IMR-90 (cell line): ENCODE measurements around the gene TRPC1. TPM values are rescaled to one million over a fixed set of nuclear protein-coding genes. Genes with fewer than 3 reads are reported as not detected.

Source experiments
- ATAC-seq: fragments of 200-7000 bp; cut with Tn5 transposase; 2 replicates; pipeline ENCODE4 v1.9.1; 2020; ENCODE audit warnings: low read depth, mild to moderate bottlenecking, moderate library complexity
- BruUV-seq: library from RNA; stranded (reverse); fragments of 400-500 nt; replicated peaks from 2 replicates; lab custom pipeline; 2021; lab: Mats Ljungman, UMichigan
- CTCF ChIA-PET: fragments of 300-600 bp; formaldehyde crosslinking; extraction: SDS; loops from one replicate; lab custom pipeline; 2021; ENCODE audit warnings: antibody characterized with exemption; lab: Yijun Ruan, JAX
- POLR2A ChIA-PET: fragments of 300-600 bp; sonication (Branson Sonifier 250); formaldehyde crosslinking; loops from one replicate; lab custom pipeline; 2022; ENCODE audit warnings: antibody characterized with exemption; ENCODE audit not compliant: unreplicated experiment; lab: Charles Lee
- DNase-seq: peaks from one replicate; pipeline ENCODE4 v3.0.0; 2013
- H2AFZ ChIP-seq: replicated peaks from 2 replicates; pipeline ENCODE3; 2013; ENCODE audit warnings: low read length, mild to moderate bottlenecking; ENCODE audit not compliant: poor library complexity
- H2AK5ac ChIP-seq: 2 replicates; pipeline ENCODE4 v1.6.1; 2013; ENCODE audit warnings: low read depth, low read length, inconsistent platforms
- H2AK9ac ChIP-seq: replicated peaks from 2 replicates; pipeline ENCODE3; 2013; ENCODE audit warnings: mild to moderate bottlenecking, low read depth, low read length, moderate library complexity; ENCODE audit not compliant: poor library complexity
- H2BK120ac ChIP-seq: 2 replicates; pipeline ENCODE4 v1.6.1; 2013; ENCODE audit warnings: low read depth, low read length, inconsistent platforms
- H2BK15ac ChIP-seq: 3 replicates; pipeline ENCODE4 v1.6.1; 2013; ENCODE audit warnings: low read depth, low read length, inconsistent platforms
- H2BK20ac ChIP-seq: 2 replicates; pipeline ENCODE4 v1.6.1; 2013; ENCODE audit warnings: low read depth, mild to moderate bottlenecking, inconsistent platforms, low read length, moderate library complexity
- H2BK5ac ChIP-seq: 2 replicates; pipeline ENCODE4 v1.6.1; 2013; ENCODE audit warnings: mild to moderate bottlenecking, low read depth, low read length, inconsistent platforms; ENCODE audit not compliant: poor library complexity, severe bottlenecking
- H3K14ac ChIP-seq: replicated peaks from 2 replicates; pipeline ENCODE4 v1.6.1; 2013; ENCODE audit warnings: low read depth, low read length, inconsistent platforms
- H3K18ac ChIP-seq: 2 replicates; pipeline ENCODE4 v1.6.1; 2013; ENCODE audit warnings: low read depth, low read length, control low read depth
- H3K23ac ChIP-seq: 2 replicates; pipeline ENCODE4 v1.6.1; 2013; ENCODE audit warnings: low read depth, low read length, inconsistent platforms
- H3K27ac ChIP-seq: 2 replicates; pipeline ENCODE4 v1.5.1; 2013; ENCODE audit warnings: mild to moderate bottlenecking, control low read depth, low read length; ENCODE audit not compliant: insufficient read depth
- H3K27me3 ChIP-seq: 2 replicates; pipeline ENCODE4 v1.6.1; 2013; ENCODE audit warnings: low read length; ENCODE audit not compliant: control insufficient read depth, insufficient read depth
- H3K36me3 ChIP-seq: 2 replicates; pipeline ENCODE4 v1.6.1; 2013; ENCODE audit warnings: low read length, mixed read lengths; ENCODE audit not compliant: control insufficient read depth, insufficient read depth
- H3K4ac ChIP-seq: 2 replicates; pipeline ENCODE4 v1.6.1; 2013; ENCODE audit warnings: low read depth, low read length, inconsistent platforms
- H3K4me1 ChIP-seq: 2 replicates; pipeline ENCODE4 v1.6.1; 2013; ENCODE audit warnings: low read length, mixed read lengths; ENCODE audit not compliant: control insufficient read depth, insufficient read depth
- H3K4me2 ChIP-seq: 2 replicates; pipeline ENCODE4 v1.6.1; 2013; ENCODE audit warnings: low read depth, mild to moderate bottlenecking, control low read depth, low read length, moderate library complexity
- H3K4me3 ChIP-seq: 2 replicates; pipeline ENCODE4 v1.5.1; 2013; ENCODE audit warnings: low read depth, mild to moderate bottlenecking, control low read depth, low read length, moderate library complexity; ENCODE audit not compliant: insufficient read depth
- H3K56ac ChIP-seq: 2 replicates; pipeline ENCODE4 v1.6.1; 2013; ENCODE audit warnings: low read length, inconsistent platforms; ENCODE audit not compliant: insufficient read depth; ENCODE audit errors: extremely low read depth
- H3K79me1 ChIP-seq, 2 experiments: 2 replicates each; pipeline ENCODE4 v1.6.1; 2013; ENCODE audit warnings: low read length in 2 of 2, inconsistent platforms in 1 of 2, low read depth in 1 of 2
- H3K9ac ChIP-seq: 2 replicates; pipeline ENCODE4 v1.6.1; 2013; ENCODE audit warnings: low read depth, low read length, control low read depth
- H3K9me1 ChIP-seq: 2 replicates; pipeline ENCODE4 v1.6.1; 2013; ENCODE audit warnings: low read length, inconsistent platforms; ENCODE audit not compliant: insufficient read depth
- H3K9me3 ChIP-seq: 2 replicates; pipeline ENCODE4 v1.6.1; 2013; ENCODE audit warnings: low read length; ENCODE audit not compliant: control insufficient read depth, insufficient read depth
- H4K20me1 ChIP-seq: 2 replicates; pipeline ENCODE4 v1.6.1; 2013; ENCODE audit warnings: low read length, inconsistent platforms; ENCODE audit not compliant: insufficient read depth
- H4K5ac ChIP-seq: 2 replicates; pipeline ENCODE4 v1.6.1; 2013; ENCODE audit warnings: mild to moderate bottlenecking, low read depth, low read length, control low read depth
- H4K8ac ChIP-seq, 2 experiments: 2 replicates each; pipeline ENCODE4 v1.6.1; 2013; ENCODE audit warnings: low read depth in 2 of 2, low read length in 2 of 2, control low read depth in 1 of 2, inconsistent platforms in 1 of 2
- H4K91ac ChIP-seq: 2 replicates; pipeline ENCODE4 v1.6.1; 2013; ENCODE audit warnings: low read depth, low read length, inconsistent platforms; ENCODE audit not compliant: insufficient read depth
- BHLHE40 ChIP-seq: fragments of 150-350 bp; IDR thresholded peaks from 2 replicates; pipeline ENCODE4 v1.6.1; 2016; ENCODE audit warnings: mild to moderate bottlenecking, low read depth, low read length
- CEBPB ChIP-seq: IDR thresholded peaks from 2 replicates; pipeline ENCODE4 v1.6.1; 2012; ENCODE audit warnings: low read depth, low read length, improper control_type of control experiment
- CHD1 ChIP-seq: IDR thresholded peaks from 2 replicates; pipeline ENCODE4 v1.6.1; 2012; ENCODE audit warnings: low read depth, low read length, improper control_type of control experiment
- ELK1 ChIP-seq: fragments of 150-350 bp; IDR thresholded peaks from 2 replicates; pipeline ENCODE4 v1.6.1; 2016; ENCODE audit warnings: low read depth, mild to moderate bottlenecking, low read length, moderate library complexity, borderline replicate concordance
- MAFK ChIP-seq: IDR thresholded peaks from 2 replicates; pipeline ENCODE4 v1.6.1; 2012; ENCODE audit warnings: low read depth, low read length, improper control_type of control experiment
- MAZ ChIP-seq: IDR thresholded peaks from 2 replicates; pipeline ENCODE4 v1.6.1; 2012; ENCODE audit warnings: low read depth, mild to moderate bottlenecking, low read length, improper control_type of control experiment, moderate library complexity, borderline replicate concordance
- MXI1 ChIP-seq: IDR thresholded peaks from 2 replicates; pipeline ENCODE4 v1.6.1; 2012; ENCODE audit warnings: low read depth, mild to moderate bottlenecking, low read length, moderate library complexity, borderline replicate concordance
- POLR2A ChIP-seq: IDR thresholded peaks from 2 replicates; pipeline ENCODE4 v1.6.1; 2012; ENCODE audit warnings: mild to moderate bottlenecking, low read depth, low read length
- RFX5 ChIP-seq: IDR thresholded peaks from 2 replicates; pipeline ENCODE4 v1.8.0; 2012; ENCODE audit warnings: low read depth, mild to moderate bottlenecking, low read length, moderate library complexity
- SMC3 ChIP-seq: fragments of 150-350 bp; IDR thresholded peaks from 2 replicates; pipeline ENCODE4 v1.6.1; 2016; ENCODE audit warnings: low read depth, mild to moderate bottlenecking, antibody characterized with exemption, low read length, moderate library complexity
- USF2 ChIP-seq: fragments of 150-350 bp; IDR thresholded peaks from 2 replicates; pipeline ENCODE4 v1.6.1; 2017; ENCODE audit warnings: mild to moderate bottlenecking, antibody characterized with exemption, low read length, low read depth
- WGBS, 2 experiments: methylation state at CpG; one replicate each; pipeline versions ENCODE4 v1.1.5 to v1.1.7; 2013; ENCODE audit warnings: missing lambda C conversion rate in 2 of 2; ENCODE audit not compliant: insufficient read length in 1 of 2; ENCODE audit errors: extremely low coverage in 2 of 2; 5-methylcytosine and 5-hydroxymethylcytosine counted together
- dilution Hi-C: fragments of 300-500 bp; cut with HindIII; formaldehyde crosslinking; loops from one replicate; pipeline ENCODE4 v1.14.3; 2018; ENCODE audit warnings: low sequenced_read_pairs; ENCODE audit not compliant: unreplicated experiment
- in situ Hi-C: fragments of 300-500 bp; cut with MboI; formaldehyde crosslinking; loops from 3 replicates; pipeline ENCODE4 v1.14.3; 2019; ENCODE audit warnings: low sequenced_read_pairs, inconsistent platforms, mixed read lengths
- intact Hi-C: fragments of 100-400 bp; cut with micrococcal nuclease; formaldehyde crosslinking; loops from 2 replicates; pipeline ENCODE4 v1.10.0; 2022
- polyA plus RNA-seq, 3 experiments: library from polyadenylated mRNA; depleted of rRNA; stranded (reverse); fragments of >200 nt; gene quantifications; 2 replicates each; pipeline ENCODE4 v1.2.3, GENCODE V29; 2012; ENCODE audit warnings: low replicate concordance in 1 of 3
- total RNA-seq: library from RNA; depleted of rRNA; stranded (reverse); fragments of >200 nt; gene quantifications from 2 replicates; pipeline ENCODE4 v1.2.3, GENCODE V29; 2012
- TF ChIP-seq, protein P1 (sequence below): conservative IDR thresholded peaks from 2 replicates; pipeline ENCODE4 v1.5.1; 2012; ENCODE audit warnings: mild to moderate bottlenecking, low read depth, low read length, improper control_type of control experiment

TRPC1 gene
- total and polyA plus RNA-seq, 2 of the 4 experiments (the other 2 are of a cell fraction): 5.9 to 7.2 TPM

DNA sequence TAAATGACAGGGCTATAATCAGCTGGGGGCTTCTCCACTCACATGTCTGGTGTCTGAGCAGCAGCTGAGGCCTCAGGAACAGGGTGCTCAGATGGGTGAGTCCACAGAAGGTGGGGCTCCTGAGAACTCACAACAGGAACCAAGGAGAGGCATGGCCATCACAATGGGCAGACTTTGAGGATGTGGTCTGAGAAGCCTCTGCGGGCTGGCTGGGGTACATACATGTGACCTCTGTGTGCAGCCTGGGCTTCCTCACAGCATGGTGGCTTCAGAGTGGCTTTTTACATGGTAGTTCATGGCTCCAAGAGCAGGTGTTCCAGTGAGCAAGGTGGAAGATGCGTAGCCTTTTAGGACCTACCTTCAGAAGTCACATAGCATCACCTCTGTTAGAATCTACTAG lies 58.8 kb downstream of the TRPC1 start:
- TF ChIP-seq SMC3 (no peak), CHD1 (no peak), USF2 (no peak), CEBPB (no peak), POLR2A (no peak), ELK1 (no peak), BHLHE40 (no peak), MXI1 (no peak), MAFK (no peak), RFX5 (no peak), MAZ (no peak)
- TF ChIP-seq, protein P1, sequence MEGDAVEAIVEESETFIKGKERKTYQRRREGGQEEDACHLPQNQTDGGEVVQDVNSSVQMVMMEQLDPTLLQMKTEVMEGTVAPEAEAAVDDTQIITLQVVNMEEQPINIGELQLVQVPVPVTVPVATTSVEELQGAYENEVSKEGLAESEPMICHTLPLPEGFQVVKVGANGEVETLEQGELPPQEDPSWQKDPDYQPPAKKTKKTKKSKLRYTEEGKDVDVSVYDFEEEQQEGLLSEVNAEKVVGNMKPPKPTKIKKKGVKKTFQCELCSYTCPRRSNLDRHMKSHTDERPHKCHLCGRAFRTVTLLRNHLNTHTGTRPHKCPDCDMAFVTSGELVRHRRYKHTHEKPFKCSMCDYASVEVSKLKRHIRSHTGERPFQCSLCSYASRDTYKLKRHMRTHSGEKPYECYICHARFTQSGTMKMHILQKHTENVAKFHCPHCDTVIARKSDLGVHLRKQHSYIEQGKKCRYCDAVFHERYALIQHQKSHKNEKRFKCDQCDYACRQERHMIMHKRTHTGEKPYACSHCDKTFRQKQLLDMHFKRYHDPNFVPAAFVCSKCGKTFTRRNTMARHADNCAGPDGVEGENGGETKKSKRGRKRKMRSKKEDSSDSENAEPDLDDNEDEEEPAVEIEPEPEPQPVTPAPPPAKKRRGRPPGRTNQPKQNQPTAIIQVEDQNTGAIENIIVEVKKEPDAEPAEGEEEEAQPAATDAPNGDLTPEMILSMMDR: no peak
- H3K4me2 ChIP-seq: no peak overlapping the region
- H2BK5ac ChIP-seq: no peak overlapping the region
- no peak overlapping the region for H3K14ac ChIP-seq
- no TSS peak for BruUV-seq
- H3K4ac ChIP-seq: no peak overlapping the region
- peak overlapping the region; percentile 57 for H2AK9ac ChIP-seq
- peak overlapping the region; percentile 49 for H2AFZ ChIP-seq
- no peak overlapping the region for H4K5ac ChIP-seq
- intact Hi-C loops (no loop called here), dilution Hi-C loops (no loop called here), in situ Hi-C loops (no loop called here)
- no peaks in the 10 kb centered on the region for H3K79me1 ChIP-seq
- no peak overlapping the region for H4K91ac ChIP-seq
- WGBS, 2 experiments: 100% methylated on average over 1 of the region's 2 CpGs; no CpG with 5 or more reads in 1 of the 2 experiments
- ATAC-seq (no peak), DNase-seq (no peak)
- H3K4me1 ChIP-seq: no peaks in the 10 kb centered on the region
- POLR2A ChIA-PET: no interaction called here
- no peaks in the 10 kb centered on the region for H3K27me3 ChIP-seq
- no peak overlapping the region for H3K18ac ChIP-seq
- H2BK15ac ChIP-seq: no peak overlapping the region
- CTCF ChIA-PET: no interaction called here
- no peak overlapping the region for H3K9ac ChIP-seq
- H2BK120ac ChIP-seq: no peak overlapping the region
- no peak overlapping the region for H4K8ac ChIP-seq
- H3K56ac ChIP-seq: no peak overlapping the region
- no peak overlapping the region for H3K4me3 ChIP-seq
- no peaks in the 10 kb centered on the region for H3K9me3 ChIP-seq
- H3K27ac ChIP-seq: no peak overlapping the region
- no peaks in the 10 kb centered on the region for H3K36me3 ChIP-seq
- H3K9me1 ChIP-seq: no peaks in the 10 kb centered on the region
- H2AK5ac ChIP-seq: no peak overlapping the region
- H3K23ac ChIP-seq: no peak overlapping the region
- H4K20me1 ChIP-seq: no peaks in the 10 kb centered on the region
- no peak overlapping the region for H2BK20ac ChIP-seq
